Astrocyte (in vitro differentiated cells and primary cell): ENCODE results near the gene TAAR9.

Experiments used
- CTCF ChIP-seq: IDR thresholded peaks from 2 replicates; pipeline ENCODE4 v1.5.1; 2011; ENCODE audit warnings: low read depth, mild to moderate bottlenecking, inconsistent platforms, low read length, moderate library complexity; ENCODE audit not compliant: insufficient read depth
- EZH2 ChIP-seq: IDR thresholded peaks from 2 replicates; pipeline ENCODE4 v1.6.1; 2012; ENCODE audit warnings: mild to moderate bottlenecking, low read length, inconsistent platforms; ENCODE audit not compliant: insufficient read depth

DNA sequence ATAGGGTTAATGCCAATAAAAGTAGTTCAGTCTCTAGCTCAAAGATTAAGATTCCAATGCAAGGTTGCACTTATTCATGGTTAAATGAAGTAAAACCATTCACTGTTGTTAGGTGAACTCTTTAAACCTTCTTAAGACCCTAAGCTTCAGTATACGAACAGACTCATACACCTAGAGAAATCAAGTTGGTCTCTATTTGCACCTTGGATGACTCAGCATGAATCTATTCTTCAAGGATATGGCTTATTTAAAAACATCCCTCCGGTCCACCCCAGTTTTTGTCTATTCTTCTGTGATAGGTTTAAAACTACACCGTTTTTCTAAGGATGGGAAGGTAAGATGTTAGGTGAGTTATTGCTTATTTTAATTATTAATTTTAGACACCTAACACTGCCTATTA lies 932 bp upstream of the TAAR9 start:
- TF ChIP-seq CTCF (no peak), EZH2 (no peak)
